Pancreas (tissue), 10 donors: ENCODE data around the gene CMTM8. TPM values are rescaled to one million over a fixed set of nuclear protein-coding genes. Genes with fewer than 3 reads are reported as not detected.

Experiments used
- ATAC-seq, 4 donors: fragments of 200-7000 bp; cut with Tn5 transposase; one replicate each; pipeline versions ENCODE4 v1.8.0 to v1.9.1; 2020; ENCODE audit warnings: mild to moderate bottlenecking in 4 of 4, moderate library complexity in 4 of 4
- DNase-seq, 6 donors: peaks; one replicate each; pipeline ENCODE4 v3.0.0-alpha.2; 2020
- FAIRE-seq: peaks from 2 replicates; lab custom pipeline; 2012; peaks lifted over from hg19 to GRCh38; lab: Jason Lieb, UNC
- H3K27ac ChIP-seq, 4 donors: fragments of 200-600 bp; sonication (generic); 1 replicate in 3 of 4; 2 replicates in 1 of 4; pipeline versions ENCODE4 v1.5.0 to v1.8.0; 2020
- H3K27me3 ChIP-seq, 4 donors: fragments of 200-600 bp; one replicate each; pipeline ENCODE4 v1.8.0; 2021
- H3K36me3 ChIP-seq, 3 donors: fragments of 200-600 bp; sonication (generic) in 1 of 3; one replicate each; pipeline versions ENCODE4 v1.5.0 to v1.8.0; 2020 to 2021
- H3K4me1 ChIP-seq, 3 donors: fragments of 200-600 bp; one replicate each; pipeline ENCODE4 v1.8.0; 2021
- H3K4me3 ChIP-seq, 4 donors: fragments of 200-600 bp; sonication (generic) in 2 of 4; one replicate each; pipeline versions ENCODE4 v1.5.0 to v1.8.0; 2020 to 2021
- H3K9me3 ChIP-seq, 4 donors: fragments of 200-600 bp; one replicate each; pipeline ENCODE4 v1.8.0; 2021
- CTCF ChIP-seq, 4 donors: fragments of 200-600 bp; sonication (generic) in 3 of 4; IDR thresholded peaks; one replicate each; pipeline versions ENCODE4 v1.5.0 to v1.8.0; 2021; ENCODE audit warnings: antibody characterized with exemption in 4 of 4
- WGBS, 2 donors: extraction: QIAGEN DNeasy Blood & Tissue Kit; methylation state at CpG; one replicate each; pipeline ENCODE4 v1.1.7; 2013; 5-methylcytosine and 5-hydroxymethylcytosine counted together
- intact Hi-C, 3 donors: fragments of 100-400 bp; cut with DNase I; formaldehyde crosslinking; loops; one replicate each; pipeline versions ENCODE4 v1.11.1 to v1.14.2; 2022
- polyA plus RNA-seq, 2 donors: library from polyadenylated mRNA; stranded (reverse); fragments of 200-250 nt; gene quantifications; one replicate each; pipeline ENCODE4 v1.2.3, GENCODE V29; 2013
- total RNA-seq, 6 donors: library from RNA; stranded (reverse); fragmentation: NEBNext Ultra II Directional in 4 of 6; extraction: Animal tissue kit (Norgen Biotek cat#: 25700) in 4 of 6; gene quantifications; one replicate each; pipeline versions ENCODE4 v1.2.1 to v1.2.4, GENCODE V29; 2021 to 2023
- donor health status: healthy with polysubstance abuse.
- donor health status: DM: no; HTN: no; CAD: no; lungs with moderate emphysema.
- donor health status: DM: no; HTN: no; CAD: no.
- donor health status: control.
- donor health status: control.
- donor health status: Bipolar disorder and iron deficiency.
- donor health status: DM: yes; HTN: yes; CAD: no.
- donor health status: DM: no; HTN: no; CAD: no.
- donor health status: DM: no; HTN: no; CAD: no.
- donor health status: DM: yes; HTN: yes; CAD: no.

Gene CMTM8
- total and polyA plus RNA-seq, 8 donors: 11.0 to 23.7 (median 16.7) TPM

GRCh38 chr3:32307591-32307990 is 69.1 kb downstream of the CMTM8 start:
- Histone ChIP-seq H3K4me3 (no peak overlapping the region), H3K27ac (no peak overlapping the region), H3K9me3 (no peaks in the 10 kb centered on the region), H3K36me3 (no peaks in the 10 kb centered on the region), H3K27me3 (no peaks in the 10 kb centered on the region), H3K4me1 (peaks cover 16 to 29% (median 27%) of the 10 kb centered on the region in 3 donors)
- WGBS, 2 donors: 51 to 57% methylated on average over 3 of the region's 3 CpGs
- FAIRE-seq (no peak), ATAC-seq (peak in 2 of 4 donors; percentile 35 to 44), DNase-seq (no peak)
- intact Hi-C loops: no loop called here
- TF ChIP-seq CTCF (IDR thresholded peaks at IDR 0.05): no peak

- ATAC-seq: no peak
- intact Hi-C loops: no loop called here
Observed at GRCh38 chr3:32308378-32308777, 69.9 kb downstream of the CMTM8 start.

GRCh38 chr3:32309654-32310242 is 71.3 kb downstream of the CMTM8 start:
- ATAC-seq (no peak), FAIRE-seq (no peak), DNase-seq (no peak)
- peaks cover 0 to 21% (median 9%) of the 10 kb centered on the region in 3 donors for H3K4me1 ChIP-seq
- no peaks in the 10 kb centered on the region for H3K27me3 ChIP-seq
- H3K4me3 ChIP-seq: no peak overlapping the region
- no peaks in the 10 kb centered on the region for H3K36me3 ChIP-seq
- no peak for TF ChIP-seq CTCF (IDR thresholded peaks at IDR 0.05)
- no peak overlapping the region for H3K27ac ChIP-seq
- intact Hi-C loops: no loop called here
- 82 to 87% methylated on average over 5 of the region's 5 CpGs for WGBS, 2 donors
- H3K9me3 ChIP-seq: no peaks in the 10 kb centered on the region

More at GRCh38 chr3:32308378-32308777, 69.9 kb downstream of the CMTM8 start:
- Histone ChIP-seq H3K4me3 (no peak overlapping the region), H3K27me3 (no peaks in the 10 kb centered on the region), H3K4me1 (peaks cover 13 to 27% (median 19%) of the 10 kb centered on the region in 3 donors), H3K9me3 (no peaks in the 10 kb centered on the region), H3K27ac (no peak overlapping the region), H3K36me3 (no peaks in the 10 kb centered on the region)
- 95 to 97% methylated on average over 4 of the region's 4 CpGs for whole genome bisulfite sequencing, 2 donors
- no peak for TF ChIP-seq CTCF (IDR thresholded peaks at IDR 0.05)
- DNase-seq: no peak
- FAIRE-seq: no peak

- intact Hi-C loops: no loop called here
- FAIRE-seq: no peak
- TF ChIP-seq CTCF (IDR thresholded peaks at IDR 0.05): no peak
- no peaks in the 10 kb centered on the region for H3K27me3 ChIP-seq
- no peak for ATAC-seq
- H3K4me1 ChIP-seq: peaks cover 0 to 20% (median 3%) of the 10 kb centered on the region in 3 donors
- DNase-seq: no peak
- WGBS, 2 donors: 83 to 88% methylated on average over 5 of the region's 5 CpGs
- H3K36me3 ChIP-seq: no peaks in the 10 kb centered on the region
- H3K9me3 ChIP-seq: no peaks in the 10 kb centered on the region
- H3K27ac ChIP-seq: no peak overlapping the region
- H3K4me3 ChIP-seq: no peak overlapping the region
Observed at GRCh38 chr3:32310336-32310735, 71.9 kb downstream of the CMTM8 start.
